ENCODE measurements around the gene UGT1A6.

UGT1A6 gene

GRCh38 chr2:233680361-233681045 is 12.2 kb upstream of the UGT1A6 start:
- Histone ChIP-seq H3K27ac (ENCODE audit: poor library complexity, severe bottlenecking) (no peak overlapping the region), H3K4me3 (ENCODE audit: severe bottlenecking) (no peak overlapping the region), H3K36me3 (ENCODE audit: low read depth) (no peaks in the 10 kb centered on the region), H3K4me1 (ENCODE audit: insufficient read depth, poor library complexity, severe bottlenecking) (no peaks in the 10 kb centered on the region), H3K9me3 (ENCODE audit: severe bottlenecking) (no peaks in the 10 kb centered on the region), H3K27me3 (ENCODE audit: insufficient read depth, poor library complexity, severe bottlenecking) (no peaks in the 10 kb centered on the region)
- TF ChIP-seq CTCF (IDR thresholded peaks at IDR 0.05; ENCODE audit: poor library complexity, severe bottlenecking), result no peak
- ATAC-seq (ENCODE audit: low read depth) (no peak), DNase-seq (ENCODE audit: low spot score) (no peak)

GRCh38 chr2:233681521-233682099 is 11.1 kb upstream of the UGT1A6 start, which contains the start of gene UGT1A7:
Gene UGT1A7, plus strand, starts transcription at chr2:233681901. Its CDS starts 37 bp downstream, at chr2:233681938.
- Histone ChIP-seq H3K27me3 (ENCODE audit: insufficient read depth, poor library complexity, severe bottlenecking) (no peaks in the 10 kb centered on the region), H3K36me3 (ENCODE audit: low read depth) (no peaks in the 10 kb centered on the region), H3K9me3 (ENCODE audit: severe bottlenecking) (no peaks in the 10 kb centered on the region), H3K27ac (ENCODE audit: poor library complexity, severe bottlenecking) (no peak within 1 kb of the TSS), H3K4me1 (ENCODE audit: insufficient read depth, poor library complexity, severe bottlenecking) (no peaks in the 10 kb centered on the region), H3K4me3 (ENCODE audit: severe bottlenecking) (no peak within 1 kb of the TSS)
- DNase-seq (ENCODE audit: low spot score), result no peak
- no peak for ATAC-seq (ENCODE audit: low read depth)
- TF ChIP-seq CTCF (IDR thresholded peaks at IDR 0.05; ENCODE audit: poor library complexity, severe bottlenecking), result no peak

- no peak for TF ChIP-seq CTCF (IDR thresholded peaks at IDR 0.05; ENCODE audit: poor library complexity, severe bottlenecking)
- DNase-seq (ENCODE audit: low spot score) (no peak), ATAC-seq (ENCODE audit: low read depth) (no peak)
- Histone ChIP-seq H3K4me3 (ENCODE audit: severe bottlenecking) (no peak overlapping the region), H3K9me3 (ENCODE audit: severe bottlenecking) (no peaks in the 10 kb centered on the region), H3K36me3 (ENCODE audit: low read depth) (no peaks in the 10 kb centered on the region), H3K27ac (ENCODE audit: poor library complexity, severe bottlenecking) (no peak overlapping the region), H3K4me1 (ENCODE audit: insufficient read depth, poor library complexity, severe bottlenecking) (peaks cover under 1% of the 10 kb centered on the region), H3K27me3 (ENCODE audit: insufficient read depth, poor library complexity, severe bottlenecking) (no peaks in the 10 kb centered on the region)
These were observed 8.1 kb upstream of the UGT1A6 start for GRCh38 chr2:233684640-233685039.

GRCh38 chr2:233686928-233687327 is 5.8 kb upstream of the UGT1A6 start:
- Histone ChIP-seq H3K27me3 (ENCODE audit: insufficient read depth, poor library complexity, severe bottlenecking) (no peaks in the 10 kb centered on the region), H3K36me3 (ENCODE audit: low read depth) (no peaks in the 10 kb centered on the region), H3K9me3 (ENCODE audit: severe bottlenecking) (no peaks in the 10 kb centered on the region), H3K4me1 (ENCODE audit: insufficient read depth, poor library complexity, severe bottlenecking) (peaks cover 19% of the 10 kb centered on the region), H3K4me3 (ENCODE audit: severe bottlenecking) (no peak overlapping the region), H3K27ac (ENCODE audit: poor library complexity, severe bottlenecking) (no peak overlapping the region)
- TF ChIP-seq CTCF (IDR thresholded peaks at IDR 0.05; ENCODE audit: poor library complexity, severe bottlenecking), result no peak
- no peak for ATAC-seq (ENCODE audit: low read depth)
- no peak for DNase-seq (ENCODE audit: low spot score)

GRCh38 chr2:233688341-233688740 is 4.3 kb upstream of the UGT1A6 start:
- DNase-seq (ENCODE audit: low spot score), result no peak
- H3K9me3 ChIP-seq (ENCODE audit: severe bottlenecking), result no peaks in the 10 kb centered on the region
- ATAC-seq (ENCODE audit: low read depth), result no peak
- H3K36me3 ChIP-seq (ENCODE audit: low read depth), result no peaks in the 10 kb centered on the region
- no peaks in the 10 kb centered on the region for H3K27me3 ChIP-seq (ENCODE audit: insufficient read depth, poor library complexity, severe bottlenecking)
- H3K4me3 ChIP-seq (ENCODE audit: severe bottlenecking), result no peak overlapping the region
- H3K4me1 ChIP-seq (ENCODE audit: insufficient read depth, poor library complexity, severe bottlenecking), result peaks cover 25% of the 10 kb centered on the region
- H3K27ac ChIP-seq (ENCODE audit: poor library complexity, severe bottlenecking), result no peak overlapping the region
- TF ChIP-seq CTCF (IDR thresholded peaks at IDR 0.05; ENCODE audit: poor library complexity, severe bottlenecking), result no peak

Data from RWPE2 (cell line).